Dedifferentiated amniotic fluid mesenchymal stem cell (primary cell): ENCODE results near the gene UVRAG.
A peak's percentile ranks its signal among the peaks of the same experiment; 100 is the strongest.
"Not testable (repeated sequence)": the region's sequence is repeated elsewhere in the genome, so short reads cannot be mapped to it uniquely, and the experiment has no call there.

Experiments used
- DNase-seq: peaks from one replicate; pipeline ENCODE4 v3.0.0-alpha.2; 2016; ENCODE audit errors: extremely low spot score

UVRAG gene

DNA sequence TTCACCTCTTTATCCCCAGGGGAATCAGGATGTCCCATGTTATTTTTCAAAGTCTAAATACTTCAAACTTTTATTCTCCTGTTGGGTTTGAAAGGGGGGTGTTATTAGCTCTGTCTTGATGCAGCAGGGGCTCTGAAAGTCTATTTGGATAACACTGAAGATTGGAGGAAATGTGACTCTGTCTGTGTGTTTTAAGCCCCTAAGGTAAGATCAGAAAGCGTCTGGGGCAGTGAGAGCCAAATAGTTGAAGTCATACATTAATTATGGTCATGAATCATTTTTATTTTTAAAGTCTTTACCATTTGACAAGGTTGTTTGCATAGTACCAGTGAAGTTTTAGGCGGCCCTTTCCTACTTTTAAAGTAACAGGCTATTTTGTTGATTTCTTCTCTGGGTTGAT is 139.0 kb downstream of the UVRAG start:
- no peak for DNase-seq

- no peak for DNase-seq
Measured at GRCh38 chr11:75955443-75955842, 140.4 kb downstream of the UVRAG start.

DNA sequence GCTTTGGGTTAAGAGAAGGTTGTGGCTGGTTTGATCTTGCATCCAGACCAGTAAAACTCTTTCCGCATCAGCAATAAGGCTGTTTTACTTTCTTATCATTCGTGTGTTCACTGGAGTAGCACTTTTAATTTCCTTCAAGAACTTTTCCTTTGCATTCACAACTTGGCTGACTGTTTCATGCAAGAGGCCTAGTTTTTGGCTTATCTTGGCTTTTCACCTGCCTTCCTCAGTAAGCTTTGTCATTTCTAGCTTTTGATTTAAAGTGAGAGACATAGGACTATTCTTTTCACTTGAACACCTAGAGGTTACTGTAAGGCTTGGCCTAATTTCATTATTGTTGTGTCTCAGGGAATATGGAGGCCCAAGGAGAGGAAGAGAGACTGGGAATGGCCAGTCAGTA is 144.5 kb downstream of the UVRAG start:
- no peak for DNase-seq

DNA sequence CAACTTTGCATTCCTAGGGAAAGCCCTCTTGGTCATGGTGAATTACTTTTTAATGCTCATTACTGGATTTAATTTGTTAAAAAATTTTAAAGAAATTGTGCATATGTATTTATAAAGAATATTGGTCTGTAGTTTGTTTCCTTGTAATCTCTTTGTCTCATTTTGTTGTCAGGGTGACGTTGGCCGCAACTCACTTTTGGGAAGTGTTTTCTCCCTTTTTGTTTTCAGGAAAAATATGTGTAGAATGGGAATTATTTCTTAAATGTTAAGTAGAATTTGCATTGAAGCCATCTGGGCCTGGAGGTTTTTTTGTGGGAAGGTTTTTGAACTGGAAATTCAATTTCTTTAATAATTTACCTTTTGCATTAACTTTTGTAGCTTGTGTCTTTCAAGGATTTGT is 149.1 kb downstream of the UVRAG start:
- no peak for DNase-seq

DNA sequence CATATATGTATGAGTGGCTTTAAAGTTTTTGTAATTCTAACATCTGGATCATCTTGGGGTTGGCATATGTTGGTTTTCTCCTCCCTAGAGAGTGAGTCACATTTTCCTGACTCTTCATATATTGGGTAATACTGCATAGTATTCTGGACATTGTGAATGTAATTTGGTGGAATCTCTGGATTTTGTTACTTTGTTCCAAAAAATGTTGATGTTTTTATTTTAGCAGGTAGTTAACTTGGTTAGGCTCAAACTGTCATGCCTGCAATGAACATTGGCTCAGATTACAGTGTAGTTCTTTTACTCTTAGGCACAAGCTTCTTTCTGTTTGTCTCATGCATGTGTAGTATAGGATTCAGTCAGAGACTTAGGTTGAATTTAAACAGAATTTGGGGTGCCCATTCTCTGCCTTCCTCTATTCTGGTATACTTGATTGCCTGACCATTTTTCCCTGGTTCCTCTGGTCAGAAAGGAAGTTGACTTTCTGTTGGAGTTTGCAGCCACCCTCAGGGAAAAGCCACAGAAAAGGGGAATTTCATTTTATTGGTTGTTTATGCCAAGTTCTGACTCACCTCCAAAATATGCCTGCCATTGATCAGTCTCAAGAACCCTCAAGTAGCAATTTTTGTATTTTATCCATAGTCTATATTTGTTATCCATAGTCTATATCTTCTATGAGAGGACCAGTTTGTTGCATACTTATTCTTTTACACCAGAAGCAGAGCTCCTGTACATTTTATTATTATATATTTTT is 151.7 kb downstream of the UVRAG start:
- DNase-seq = peak; percentile 89

- DNase-seq = peak; percentile 19
Measured at GRCh38 chr11:75968021-75968625, 153.1 kb downstream of the UVRAG start.

DNA sequence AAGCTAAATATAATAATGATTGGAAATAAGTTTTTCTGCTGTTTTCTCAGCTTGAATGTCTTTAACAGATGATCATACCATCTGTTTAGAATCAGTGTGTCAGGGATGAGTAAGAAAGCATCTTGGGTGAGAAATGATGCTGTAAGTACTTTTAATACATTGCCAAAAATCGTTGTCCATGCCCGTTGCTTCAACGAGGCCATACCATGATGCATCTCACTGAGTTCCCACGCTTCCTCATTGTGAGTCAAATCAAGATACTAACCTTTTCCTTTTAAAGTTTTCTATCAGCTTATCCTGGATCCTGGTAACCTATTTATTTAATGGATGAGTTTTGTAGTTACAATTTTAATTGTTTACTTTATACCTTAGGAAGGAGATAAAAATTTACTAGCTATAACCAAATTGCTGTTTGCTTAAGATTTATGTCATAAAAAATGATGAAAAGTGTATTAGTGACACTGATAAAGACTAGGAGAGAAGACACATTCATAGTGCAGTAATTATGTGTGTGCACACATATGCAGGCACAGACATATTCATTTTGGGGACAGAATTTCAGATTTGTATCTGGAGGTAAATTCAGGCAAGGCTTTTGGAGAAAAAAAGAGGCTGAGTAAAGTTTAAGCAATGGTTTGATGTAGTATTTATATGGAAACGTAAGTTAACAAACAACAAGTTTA is 154.8 kb downstream of the UVRAG start:
- DNase-seq = peak; percentile 45

GRCh38 chr11:75973710-75974109 is 158.7 kb downstream of the UVRAG start:
- DNase-seq = not testable (repeated sequence)

GRCh38 chr11:75979075-75979474 is 164.1 kb downstream of the UVRAG start:
- not testable (repeated sequence) for DNase-seq

GRCh38 chr11:75979479-75980027 is 164.5 kb downstream of the UVRAG start:
- not testable (repeated sequence) for DNase-seq

- DNase-seq = no peak
Measured at GRCh38 chr11:75980031-75980430, 165.0 kb downstream of the UVRAG start.

GRCh38 chr11:75981546-75981945 is 166.5 kb downstream of the UVRAG start:
- DNase-seq = no peak

DNA sequence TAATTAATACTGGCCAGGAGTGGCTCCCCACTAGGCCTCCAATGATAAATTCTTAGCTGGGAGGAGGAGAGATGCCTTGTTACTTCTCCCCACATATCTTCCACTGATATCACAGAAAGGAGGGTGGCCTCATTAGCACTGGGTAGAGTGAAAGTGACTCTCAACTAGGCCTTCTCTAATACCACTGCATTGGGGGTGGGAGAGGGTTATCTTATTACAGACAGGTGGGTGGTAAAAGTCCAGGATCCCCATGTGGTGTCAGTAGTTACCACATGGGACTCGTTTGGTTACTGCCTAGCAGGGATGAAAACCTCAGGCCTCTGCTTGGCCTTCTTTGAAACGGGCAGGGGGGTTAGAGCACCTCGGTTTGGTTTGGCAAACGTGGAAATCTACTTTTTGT is 167.3 kb downstream of the UVRAG start:
- DNase-seq = no peak

DNA sequence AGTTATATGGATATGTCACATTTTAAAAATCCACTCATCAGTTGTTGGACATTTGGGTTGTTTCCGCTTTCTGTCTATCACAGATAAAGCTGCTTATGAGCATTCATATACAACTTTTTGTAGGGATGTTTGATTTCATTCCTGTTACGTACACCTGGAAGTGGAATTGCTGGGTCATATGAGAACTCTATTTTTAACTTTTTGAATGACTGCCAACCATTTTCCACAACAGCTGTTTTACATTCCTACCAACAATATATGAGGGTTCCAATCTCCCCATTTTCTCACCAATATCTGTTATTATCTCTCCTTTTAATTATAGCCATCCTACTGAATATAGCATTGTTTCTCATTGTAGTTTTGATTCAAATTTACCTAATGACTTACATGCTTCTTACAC is 172.0 kb downstream of the UVRAG start:
- DNase-seq = no peak

GRCh38 chr11:75993126-75993525 is 178.1 kb downstream of the UVRAG start:
- no peak for DNase-seq

DNA sequence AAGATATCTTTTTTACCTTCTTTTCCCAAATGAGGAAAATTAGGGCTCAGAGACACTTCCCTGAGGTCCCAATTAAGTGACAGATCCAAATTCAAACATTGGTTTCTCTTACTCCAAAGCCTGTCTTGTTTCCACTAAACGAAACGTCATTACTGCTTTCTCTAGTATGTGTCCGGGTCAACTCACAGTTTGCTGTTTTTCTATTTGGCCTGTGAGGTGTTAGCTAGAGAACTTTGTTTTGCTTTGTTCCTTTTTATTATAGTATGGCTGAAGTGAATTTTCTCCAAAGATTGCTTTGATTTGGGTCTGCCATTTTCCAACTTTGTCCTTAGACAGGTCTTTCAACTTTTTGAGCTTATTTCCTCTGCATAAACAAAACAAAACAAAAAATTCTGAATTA is 179.6 kb downstream of the UVRAG start:
- no peak for DNase-seq

DNA sequence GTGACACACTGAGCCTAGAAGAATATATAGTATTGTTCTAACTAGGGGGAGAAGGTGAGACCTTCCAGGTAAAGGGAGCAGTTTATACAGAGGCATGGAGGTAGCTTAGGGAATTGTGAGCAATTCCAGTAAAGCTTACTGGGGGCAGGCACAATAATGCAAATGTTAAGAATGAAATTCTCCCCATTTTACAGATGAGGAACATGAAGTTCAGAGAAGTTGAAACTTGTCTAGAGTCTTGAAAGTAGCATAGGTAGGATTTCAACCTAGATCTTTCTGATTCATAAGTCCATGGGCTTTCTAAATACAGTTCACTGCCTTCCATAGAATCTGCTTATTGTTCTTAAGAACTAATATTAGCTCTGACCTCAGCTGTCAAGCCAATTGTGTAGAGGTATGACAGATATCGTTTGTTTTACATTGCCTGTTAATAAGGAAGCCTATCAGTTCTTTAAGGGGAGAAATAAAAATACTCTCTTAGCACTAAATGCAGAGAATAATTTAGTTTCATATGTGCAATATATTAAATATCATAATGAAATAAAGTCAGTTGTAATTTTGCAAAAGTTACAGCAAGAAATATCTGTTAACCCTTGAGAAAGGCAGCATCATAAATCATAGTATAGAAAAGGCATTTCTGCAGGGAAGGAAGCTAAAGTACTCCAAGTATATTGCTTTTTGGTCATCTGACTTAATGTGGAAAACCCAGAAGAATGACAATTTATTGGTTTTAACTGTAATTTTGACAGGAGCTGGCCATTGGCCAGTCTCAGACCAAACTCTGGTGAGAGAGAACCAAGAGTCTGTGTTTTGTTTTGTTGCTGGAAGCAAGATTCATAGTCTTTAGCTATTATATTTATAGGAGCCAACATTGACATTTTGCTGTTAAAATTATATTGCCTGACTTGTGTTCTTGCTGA is 181.8 kb downstream of the UVRAG start:
- no peak for DNase-seq

- no peak for DNase-seq
Measured at GRCh38 chr11:76004400-76004799, 189.4 kb downstream of the UVRAG start.

- DNase-seq = no peak
Measured at GRCh38 chr11:76005756-76006155, 190.7 kb downstream of the UVRAG start.

DNA sequence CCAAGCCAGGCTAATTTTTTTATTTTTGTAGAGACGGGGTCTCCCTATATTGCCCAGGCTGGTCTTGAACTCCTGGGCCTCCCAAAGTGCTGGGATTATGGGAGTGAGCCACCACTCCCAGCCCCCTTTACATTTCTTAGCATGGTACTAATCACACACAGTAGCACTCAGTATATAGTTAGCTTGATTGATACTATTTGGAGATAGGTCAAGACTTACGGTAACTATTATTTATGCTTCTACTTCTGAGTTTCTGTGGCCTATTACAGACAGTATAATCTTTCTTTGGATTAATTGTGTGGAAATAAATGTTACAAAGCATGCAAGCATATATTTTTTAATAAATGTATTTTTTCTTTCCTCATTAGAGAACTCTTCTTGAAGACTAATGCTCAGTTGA is 192.2 kb downstream of the UVRAG start:
- DNase-seq = no peak

GRCh38 chr11:76008474-76008873 is 193.5 kb downstream of the UVRAG start:
- DNase-seq = peak; percentile 54

DNA sequence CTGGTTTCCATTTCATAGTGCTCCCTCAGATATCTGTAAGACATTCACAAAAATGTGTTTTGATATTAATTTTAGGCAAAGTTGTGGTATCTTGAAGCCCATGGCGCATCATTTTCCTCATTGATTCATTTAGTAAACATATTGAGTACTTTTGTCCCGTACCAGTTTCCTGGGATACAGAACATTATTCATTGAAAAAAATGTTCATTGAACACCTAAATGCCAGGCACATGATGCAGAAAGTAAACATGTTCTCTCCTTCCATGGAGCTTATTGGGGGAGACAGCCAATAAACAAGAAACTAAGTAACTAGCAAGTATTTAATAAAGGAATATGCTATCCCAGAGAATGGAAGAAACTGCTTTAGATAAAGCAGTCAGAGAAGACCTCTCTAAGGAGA is 195.0 kb downstream of the UVRAG start:
- no peak for DNase-seq
